HG02884 (cell line): Measurements from ENCODE around the gene KAT6B.
"Not testable (repeated sequence)": the region's sequence is repeated elsewhere in the genome, so short reads cannot be mapped to it uniquely, and the experiment has no call there.

Experiments
- ATAC-seq: cut with Tn5 transposase; IDR thresholded peaks from one replicate; pipeline ENCODE4 v1.9.1; 2021; ENCODE audit warnings: mild to moderate bottlenecking, moderate library complexity; ENCODE audit not compliant: unreplicated experiment

KAT6B gene

GRCh38 chr10:74887614-74888284 lies 61.3 kb downstream of the KAT6B start:
- no peak for ATAC-seq

- no peak for ATAC-seq
Observed at GRCh38 chr10:74888962-74889661, 62.7 kb downstream of the KAT6B start.

- no peak for ATAC-seq
Observed at GRCh38 chr10:74889662-74889998, 63.2 kb downstream of the KAT6B start.

- ATAC-seq, result no peak
Observed at GRCh38 chr10:74890460-74890859, 64.1 kb downstream of the KAT6B start.

GRCh38 chr10:74891053-74891452 lies 64.7 kb downstream of the KAT6B start:
- ATAC-seq, result no peak

- no peak for ATAC-seq
Observed at GRCh38 chr10:74892839-74893238, 66.4 kb downstream of the KAT6B start.

GRCh38 chr10:74893329-74893728 lies 66.9 kb downstream of the KAT6B start:
- not testable (repeated sequence) for ATAC-seq

GRCh38 chr10:74896788-74897527 lies 70.6 kb downstream of the KAT6B start:
- no peak for ATAC-seq

- peak; percentile 76 for ATAC-seq
Observed at GRCh38 chr10:74898201-74898976, 72.0 kb downstream of the KAT6B start.

GRCh38 chr10:74900297-74900696 lies 73.9 kb downstream of the KAT6B start:
- ATAC-seq, result peak; percentile 45

- ATAC-seq, result no peak
Observed at GRCh38 chr10:74901301-74901700, 74.9 kb downstream of the KAT6B start.

GRCh38 chr10:74901867-74902450 lies 75.6 kb downstream of the KAT6B start:
- no peak for ATAC-seq

GRCh38 chr10:74903491-74903890 lies 77.1 kb downstream of the KAT6B start:
- no peak for ATAC-seq

GRCh38 chr10:74906611-74907198 lies 80.3 kb downstream of the KAT6B start:
- no peak for ATAC-seq

GRCh38 chr10:74909670-74910069 lies 83.3 kb downstream of the KAT6B start:
- no peak for ATAC-seq

- no peak for ATAC-seq
Observed at GRCh38 chr10:74910241-74910975, 84.0 kb downstream of the KAT6B start.

GRCh38 chr10:74910976-74911350 lies 84.6 kb downstream of the KAT6B start:
- no peak for ATAC-seq

- ATAC-seq, result no peak
Observed at GRCh38 chr10:74912182-74912581, 85.8 kb downstream of the KAT6B start.

- no peak for ATAC-seq
Observed at GRCh38 chr10:74912682-74913081, 86.3 kb downstream of the KAT6B start.
